ENCODE measurements around the gene RTN4IP1. TPM values are rescaled to one million over a fixed set of nuclear protein-coding genes. Genes with fewer than 3 reads are reported as not detected.

The RTN4IP1 gene, protein sequence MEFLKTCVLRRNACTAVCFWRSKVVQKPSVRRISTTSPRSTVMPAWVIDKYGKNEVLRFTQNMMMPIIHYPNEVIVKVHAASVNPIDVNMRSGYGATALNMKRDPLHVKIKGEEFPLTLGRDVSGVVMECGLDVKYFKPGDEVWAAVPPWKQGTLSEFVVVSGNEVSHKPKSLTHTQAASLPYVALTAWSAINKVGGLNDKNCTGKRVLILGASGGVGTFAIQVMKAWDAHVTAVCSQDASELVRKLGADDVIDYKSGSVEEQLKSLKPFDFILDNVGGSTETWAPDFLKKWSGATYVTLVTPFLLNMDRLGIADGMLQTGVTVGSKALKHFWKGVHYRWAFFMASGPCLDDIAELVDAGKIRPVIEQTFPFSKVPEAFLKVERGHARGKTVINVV
- total RNA-seq = 9.9 and 10.6 TPM in 2 replicates

GRCh38 chr6:106629103-106629858, at the start of gene RTN4IP1, which contains the start of gene QRSL1:
Gene RTN4IP1, minus strand, starts transcription at chr6:106629498. Its CDS starts 477 bp downstream, at chr6:106629021.
Gene QRSL1, plus strand, starts transcription at chr6:106629578. Its CDS starts 104 bp downstream, at chr6:106629682.
- peak; percentile 88 for DNase-seq (ENCODE audit: low read depth)

GRCh38 chr6:106677282-106677681, 48.0 kb upstream of the RTN4IP1 start:
- no peak for DNase-seq (ENCODE audit: low read depth)

- peak; percentile 89 for DNase-seq (ENCODE audit: low read depth)
These were observed 45.4 kb upstream of the RTN4IP1 start for GRCh38 chr6:106674541-106675229.

DNA sequence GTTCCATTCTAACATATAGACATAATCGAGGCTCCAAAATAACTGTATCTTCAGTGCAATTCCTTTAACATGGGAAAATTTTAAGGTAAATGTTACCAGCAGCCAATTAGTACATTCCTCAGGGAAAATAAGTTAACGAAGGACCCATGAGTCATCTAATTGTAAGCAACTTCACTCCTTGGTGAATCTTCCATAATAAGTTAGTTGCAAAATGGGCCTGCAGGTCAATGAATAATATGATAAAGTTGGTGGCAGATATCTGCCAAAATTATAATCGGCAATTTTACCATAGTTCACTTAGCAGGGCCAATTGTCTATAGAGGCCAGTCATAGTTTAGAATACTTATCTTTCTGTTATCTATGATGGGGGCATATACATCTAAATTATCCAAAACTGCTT, 42.4 kb upstream of the RTN4IP1 start:
- no peak for DNase-seq (ENCODE audit: low read depth)

- no peak for DNase-seq (ENCODE audit: low read depth)
These were observed 40.9 kb upstream of the RTN4IP1 start for GRCh38 chr6:106670236-106670635.

- DNase-seq (ENCODE audit: low read depth) = no peak
These were observed 37.7 kb upstream of the RTN4IP1 start for GRCh38 chr6:106667022-106667402.

- no peak for DNase-seq (ENCODE audit: low read depth)
These were observed 37.2 kb upstream of the RTN4IP1 start for GRCh38 chr6:106666282-106667021.

DNA sequence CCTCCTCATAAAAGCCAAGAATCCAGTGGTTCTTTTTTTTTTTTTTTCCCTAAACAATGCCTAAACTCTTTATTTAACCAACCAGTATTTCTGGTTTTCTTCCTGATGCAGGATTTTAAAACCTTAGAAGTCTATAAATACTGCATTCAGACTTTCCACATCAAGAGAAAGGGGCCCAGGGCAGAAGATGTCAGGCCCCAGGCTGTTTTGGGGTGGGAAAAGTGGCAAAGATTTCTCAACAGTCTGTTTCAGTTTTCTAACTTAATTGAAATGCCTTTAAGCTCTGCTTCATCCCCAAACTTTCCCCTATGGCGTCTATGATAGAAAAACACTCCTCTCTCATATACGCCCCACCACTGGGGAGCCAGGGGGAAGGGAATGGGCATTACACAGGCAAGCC, 33.2 kb upstream of the RTN4IP1 start:
- DNase-seq (ENCODE audit: low read depth) = no peak

GRCh38 chr6:106659859-106660258, 30.6 kb upstream of the RTN4IP1 start:
- no peak for DNase-seq (ENCODE audit: low read depth)

- DNase-seq (ENCODE audit: low read depth) = peak; percentile 52
These were observed 29.2 kb upstream of the RTN4IP1 start for GRCh38 chr6:106658469-106658868.

DNA sequence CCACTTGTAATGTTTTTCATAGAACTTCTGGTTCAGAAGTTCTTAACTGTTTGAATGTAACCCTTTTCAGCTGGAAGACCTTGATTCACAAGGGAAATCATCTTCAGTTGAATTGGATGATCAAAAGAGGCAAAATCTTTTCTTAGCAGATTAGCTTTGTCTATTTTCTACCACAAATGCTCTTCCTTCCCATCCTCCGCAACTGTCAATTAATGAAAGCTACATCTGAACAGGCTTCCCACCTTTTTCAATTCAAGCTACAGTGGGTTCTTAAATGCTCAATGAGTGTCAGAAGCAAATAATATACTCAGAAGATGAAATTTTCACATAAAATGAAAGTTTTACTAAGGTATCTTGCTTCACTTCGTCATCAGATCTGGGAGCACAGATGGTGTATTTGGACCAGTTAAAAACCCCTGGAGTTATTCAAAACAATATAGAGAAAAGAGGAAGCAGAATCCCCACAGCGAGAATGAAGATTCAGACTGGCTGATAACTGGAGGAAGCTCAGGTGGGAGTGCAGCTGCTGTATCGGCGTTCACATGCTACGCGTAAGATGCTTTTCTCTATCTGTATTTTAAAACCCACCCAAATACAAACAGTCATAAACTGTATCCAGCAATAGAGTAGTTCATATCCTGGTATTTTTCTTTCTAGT, 19.5 kb upstream of the RTN4IP1 start:
- no peak for DNase-seq (ENCODE audit: low read depth)

- no peak for DNase-seq (ENCODE audit: low read depth)
These were observed 13.8 kb upstream of the RTN4IP1 start for GRCh38 chr6:106643061-106643460.

- DNase-seq (ENCODE audit: low read depth) = no peak
These were observed 13.2 kb upstream of the RTN4IP1 start for GRCh38 chr6:106642476-106642875.

GRCh38 chr6:106639812-106640211, 10.5 kb upstream of the RTN4IP1 start:
- no peak for DNase-seq (ENCODE audit: low read depth)

- DNase-seq (ENCODE audit: low read depth) = no peak
These were observed 8.5 kb upstream of the RTN4IP1 start for GRCh38 chr6:106637717-106638341.

DNA sequence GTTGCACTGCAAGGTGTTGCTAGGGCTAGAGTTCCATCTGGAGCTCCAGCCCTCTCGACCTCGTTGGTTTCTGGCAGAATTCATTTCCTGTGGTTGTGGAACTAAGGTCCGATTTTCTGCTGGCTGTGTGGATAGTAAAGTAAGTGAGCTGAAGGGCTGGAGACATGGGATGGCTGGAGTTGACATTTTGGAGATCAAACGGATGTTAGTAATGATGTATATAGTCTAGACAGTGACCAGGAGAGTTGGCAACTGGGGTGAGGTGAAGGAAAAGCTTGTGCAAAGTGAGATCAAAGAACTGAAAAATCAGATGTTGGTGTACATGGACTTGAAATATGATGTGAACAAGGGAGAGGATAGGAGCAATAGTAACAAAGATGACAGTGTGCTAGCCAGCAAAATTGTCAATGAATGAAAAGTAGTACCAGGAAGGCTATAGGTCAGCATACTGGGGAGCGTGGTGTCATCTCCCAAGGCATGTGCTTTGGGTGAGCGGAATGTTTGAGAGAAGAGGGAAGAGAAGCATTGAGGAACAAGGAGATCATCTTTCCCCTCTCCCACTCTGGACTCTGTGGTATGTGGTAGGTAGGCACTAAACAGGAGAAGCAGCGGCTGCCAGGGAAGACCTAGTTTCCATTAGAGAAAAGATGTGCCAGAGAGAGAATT, 7.9 kb upstream of the RTN4IP1 start:
- no peak for DNase-seq (ENCODE audit: low read depth)

- DNase-seq (ENCODE audit: low read depth) = no peak
These were observed 5.3 kb upstream of the RTN4IP1 start for GRCh38 chr6:106634565-106634964.

DNA sequence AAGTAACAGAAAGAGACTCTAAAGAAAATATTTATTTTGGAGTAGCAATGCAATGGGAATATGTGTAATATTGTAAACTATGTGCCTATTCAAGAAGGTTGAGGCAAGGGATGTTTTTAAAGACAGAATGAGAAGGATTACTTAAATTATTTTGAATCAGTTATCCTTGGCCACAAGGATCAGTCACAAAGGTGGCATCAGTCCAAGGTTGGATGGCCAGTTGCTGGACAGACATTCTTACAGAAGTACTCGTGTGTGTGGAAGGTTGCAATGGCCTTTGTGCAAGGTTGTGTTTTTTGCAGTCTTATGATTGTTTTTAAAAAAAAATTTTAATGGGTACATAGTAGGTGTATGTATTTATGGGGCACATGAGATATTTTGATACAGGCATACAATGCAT, 2.0 kb upstream of the RTN4IP1 start:
- peak; percentile 41 for DNase-seq (ENCODE audit: low read depth)

DNA sequence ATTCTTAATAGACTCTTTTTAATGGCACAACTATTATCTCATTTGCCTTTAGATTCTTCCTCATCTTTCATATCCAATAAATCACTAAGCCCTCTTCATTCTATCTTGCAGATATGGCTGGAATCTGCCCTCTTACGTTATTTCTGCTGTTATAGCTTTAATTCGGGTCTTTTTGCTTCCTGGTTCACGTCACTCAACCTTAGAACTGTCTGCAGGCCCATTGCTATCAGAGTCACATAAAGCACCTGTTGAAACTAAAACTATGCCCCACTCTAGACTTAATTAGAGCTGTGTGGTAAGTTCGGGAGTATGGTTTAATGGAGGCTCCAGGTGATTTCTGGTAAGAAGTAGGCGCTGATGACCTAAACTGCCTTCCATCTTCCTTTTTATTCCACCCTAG, 1.1 kb upstream of the RTN4IP1 start:
- DNase-seq (ENCODE audit: low read depth) = no peak

GRCh38 chr6:106629859-106630163, 513 bp upstream of the RTN4IP1 start:
- no peak for DNase-seq (ENCODE audit: low read depth)
